ENCODE results near the gene TMEM131L. TPM values are rescaled to one million over a fixed set of nuclear protein-coding genes. Genes with fewer than 3 reads are reported as not detected.

The TMEM131L gene
- polyA plus RNA-seq, 1 donor (not counting 4 experiments of a cell fraction or from before 2014, with no cell fraction given), result 10.3 TPM

GRCh38 chr4:153513596-153513995 lies 47.4 kb downstream of the TMEM131L start:
- H3K4me3 ChIP-seq (ENCODE audit: control insufficient read depth in 2 of 3, extremely low read depth in 1 of 3, insufficient read depth in 2 of 3, low read depth in 1 of 3, low read length in 3 of 3), result no peak overlapping the region
- TF ChIP-seq CTCF (optimal IDR thresholded peaks at IDR 0.05 in 1 of 3, IDR thresholded peaks at IDR 0.05 in 1 of 3, conservative IDR thresholded peaks at IDR 0.05 in 1 of 3; ENCODE audit: extremely low read depth in 1 of 3, insufficient read depth in 2 of 3, low read length in 3 of 3) (no peak), EZH2 (IDR thresholded peaks at IDR 0.05; ENCODE audit: low read length) (no peak)
- H3K4me2 ChIP-seq (ENCODE audit: control insufficient read depth, extremely low read depth, insufficient read depth, low read depth, low read length), result peak overlapping the region; percentile 46
- no peak overlapping the region for H3K9ac ChIP-seq (ENCODE audit: control insufficient read depth, extremely low read depth, insufficient read depth, low read length)
- no peak overlapping the region for H3K27ac ChIP-seq (ENCODE audit: control insufficient read depth, insufficient read depth, low read length)
- peaks cover 24% of the 10 kb centered on the region for H3K4me1 ChIP-seq (ENCODE audit: control insufficient read depth, extremely low read depth, insufficient read depth, low read length)
- no peaks in the 10 kb centered on the region for H4K20me1 ChIP-seq (ENCODE audit: control insufficient read depth, extremely low read depth, insufficient read depth, low read length)
- FAIRE-seq (no peak), DNase-seq (ENCODE audit: low read depth, low spot score) (no peak)
- dilution Hi-C loops (cut with MboI; ENCODE audit: extremely low pct_ligation_motif_present, low sequenced_read_pairs), result no loop called here
- no peaks in the 10 kb centered on the region for H3K36me3 ChIP-seq (ENCODE audit: control insufficient read depth in 2 of 2, extremely low read depth in 1 of 2, insufficient read depth in 2 of 2, low read length in 2 of 2)
- H3K27me3 ChIP-seq (ENCODE audit: control insufficient read depth, extremely low read depth, insufficient read depth, low read length), result no peaks in the 10 kb centered on the region
- no peaks in the 10 kb centered on the region for H3K9me1 ChIP-seq (ENCODE audit: control insufficient read depth, extremely low read depth, insufficient read depth, low read length)
- H3K9me3 ChIP-seq (ENCODE audit: control insufficient read depth, low read depth, low read length), result peaks cover 2% of the 10 kb centered on the region
- H2AFZ ChIP-seq (ENCODE audit: control insufficient read depth, low read length), result no peak overlapping the region
- no peaks in the 10 kb centered on the region for H3K79me2 ChIP-seq (ENCODE audit: control insufficient read depth, insufficient read depth, low read length)

- no peaks in the 10 kb centered on the region for H3K36me3 ChIP-seq (ENCODE audit: control insufficient read depth in 2 of 2, extremely low read depth in 1 of 2, insufficient read depth in 2 of 2, low read length in 2 of 2)
- peak overlapping the region; percentile 46 for H3K4me2 ChIP-seq (ENCODE audit: control insufficient read depth, extremely low read depth, insufficient read depth, low read depth, low read length)
- no peaks in the 10 kb centered on the region for H3K27me3 ChIP-seq (ENCODE audit: control insufficient read depth, extremely low read depth, insufficient read depth, low read length)
- no peak overlapping the region for H3K27ac ChIP-seq (ENCODE audit: control insufficient read depth, insufficient read depth, low read length)
- dilution Hi-C loops (cut with MboI; ENCODE audit: extremely low pct_ligation_motif_present, low sequenced_read_pairs), result no loop called here
- peaks cover 24% of the 10 kb centered on the region for H3K4me1 ChIP-seq (ENCODE audit: control insufficient read depth, extremely low read depth, insufficient read depth, low read length)
- H4K20me1 ChIP-seq (ENCODE audit: control insufficient read depth, extremely low read depth, insufficient read depth, low read length), result no peaks in the 10 kb centered on the region
- FAIRE-seq, result peak; percentile 49
- TF ChIP-seq CTCF (optimal IDR thresholded peaks at IDR 0.05 in 1 of 3, IDR thresholded peaks at IDR 0.05 in 1 of 3, conservative IDR thresholded peaks at IDR 0.05 in 1 of 3; ENCODE audit: extremely low read depth in 1 of 3, insufficient read depth in 2 of 3, low read length in 3 of 3), result no peak
- no peak for TF ChIP-seq EZH2 (IDR thresholded peaks at IDR 0.05; ENCODE audit: low read length)
- H3K9me3 ChIP-seq (ENCODE audit: control insufficient read depth, low read depth, low read length), result peaks cover 2% of the 10 kb centered on the region
- no peaks in the 10 kb centered on the region for H3K79me2 ChIP-seq (ENCODE audit: control insufficient read depth, insufficient read depth, low read length)
- no peak for DNase-seq (ENCODE audit: low read depth, low spot score)
- no peaks in the 10 kb centered on the region for H3K9me1 ChIP-seq (ENCODE audit: control insufficient read depth, extremely low read depth, insufficient read depth, low read length)
- H3K9ac ChIP-seq (ENCODE audit: control insufficient read depth, extremely low read depth, insufficient read depth, low read length), result no peak overlapping the region
- H2AFZ ChIP-seq (ENCODE audit: control insufficient read depth, low read length), result no peak overlapping the region
- no peak overlapping the region for H3K4me3 ChIP-seq (ENCODE audit: control insufficient read depth in 2 of 3, extremely low read depth in 1 of 3, insufficient read depth in 2 of 3, low read depth in 1 of 3, low read length in 3 of 3)
These were observed 47.9 kb downstream of the TMEM131L start for GRCh38 chr4:153514001-153514526.

All from keratinocyte (primary cell).